Panc1 (cell line): ENCODE data around the gene PEX10. TPM values are rescaled to one million over a fixed set of nuclear protein-coding genes. Genes with fewer than 3 reads are reported as not detected.

Experiments used
- ATAC-seq: fragments of 200-7000 bp; cut with Tn5 transposase; 2 replicates; pipeline ENCODE4 v1.9.1; 2020; ENCODE audit warnings: mild to moderate bottlenecking, moderate library complexity
- BruUV-seq: library from RNA; stranded (reverse); fragments of 400-500 nt; replicated peaks from 2 replicates; lab custom pipeline; 2021; lab: Mats Ljungman, UMichigan
- CTCF ChIA-PET: fragments of 300-600 bp; sonication (Branson Sonifier 250); formaldehyde crosslinking; loops from one replicate; lab custom pipeline; 2022; ENCODE audit warnings: antibody characterized with exemption; lab: Charles Lee
- POLR2A ChIA-PET: fragments of 300-600 bp; sonication (Branson Sonifier 250); formaldehyde crosslinking; loops from one replicate; lab custom pipeline; 2022; ENCODE audit warnings: antibody characterized with exemption; lab: Charles Lee
- DNase-seq: peaks from one replicate; pipeline ENCODE4 v3.0.0-alpha.2; 2010; ENCODE audit warnings: low read depth, low spot score
- H3K27ac ChIP-seq: 2 replicates; pipeline ENCODE4 v1.5.1; 2011; ENCODE audit warnings: mild to moderate bottlenecking, low read length, inconsistent platforms
- H3K27me3 ChIP-seq: fragments of 200-500 bp; sonication (Bioruptor generic); 2 replicates; pipeline ENCODE4 v1.6.0; 2014; ENCODE audit warnings: low read length, inconsistent platforms; ENCODE audit not compliant: control insufficient read depth, insufficient read depth
- H3K36me3 ChIP-seq: fragments of 200-500 bp; sonication (Bioruptor generic); 2 replicates; pipeline ENCODE4 v1.5.1; 2014; ENCODE audit warnings: inconsistent platforms, mild to moderate bottlenecking, low read length, moderate library complexity; ENCODE audit not compliant: control insufficient read depth, insufficient read depth
- H3K4me1 ChIP-seq: 2 replicates; pipeline ENCODE4 v1.5.1; 2011; ENCODE audit warnings: inconsistent platforms, mild to moderate bottlenecking, low read length, moderate library complexity; ENCODE audit not compliant: control insufficient read depth, insufficient read depth
- H3K4me3 ChIP-seq, 2 experiments: 2 replicates each; pipeline ENCODE4 v1.5.1; 2011 to 2012; ENCODE audit warnings: low read depth in 2 of 2, low read length in 2 of 2, mild to moderate bottlenecking in 2 of 2, inconsistent platforms in 1 of 2, moderate library complexity in 1 of 2
- H3K9me3 ChIP-seq: fragments of 200-500 bp; sonication (Bioruptor generic); 2 replicates; pipeline ENCODE4 v1.5.1; 2014; ENCODE audit warnings: low read depth, mild to moderate bottlenecking, inconsistent platforms, low read length, moderate library complexity; ENCODE audit not compliant: control insufficient read depth, insufficient read depth
- CTCF ChIP-seq: fragments of 450-650 bp; IDR thresholded peaks from 2 replicates; pipeline ENCODE4 v1.5.1; 2017; ENCODE audit warnings: mild to moderate bottlenecking
- POLR2AphosphoS5 ChIP-seq: IDR thresholded peaks from 2 replicates; pipeline ENCODE4 v1.6.1; 2012; ENCODE audit warnings: mild to moderate bottlenecking, low read depth, low read length, moderate library complexity
- REST ChIP-seq, 2 experiments: IDR thresholded peaks; 2 replicates each; pipeline ENCODE4 v1.6.1; 2011 to 2012; ENCODE audit warnings: low read depth in 2 of 2, control low read depth in 1 of 2, low read length in 1 of 2, mild to moderate bottlenecking in 1 of 2, moderate library complexity in 1 of 2; ENCODE audit not compliant: insufficient read depth in 1 of 2
- SIN3A ChIP-seq: IDR thresholded peaks from 2 replicates; pipeline ENCODE4 v1.6.1; 2012; ENCODE audit warnings: low read depth, mild to moderate bottlenecking, low read length, moderate library complexity, borderline replicate concordance; ENCODE audit not compliant: insufficient read depth
- TCF7L2 ChIP-seq: IDR thresholded peaks from 2 replicates; pipeline ENCODE4 v1.6.1; 2011; ENCODE audit warnings: mild to moderate bottlenecking, low read depth, low read length, inconsistent platforms
- in situ Hi-C: cut with HindIII; loops from 2 replicates; pipeline ENCODE4 v1.10.0; 2016; ENCODE audit warnings: low sequenced_read_pairs, low pct_unique_long_range_greater_than_20kb
- intact Hi-C: fragments of 100-400 bp; cut with micrococcal nuclease; formaldehyde crosslinking; loops from one replicate; pipeline ENCODE4 v1.10.0; 2022; ENCODE audit not compliant: unreplicated experiment
- total RNA-seq: library from RNA; stranded (reverse); gene quantifications from one replicate; pipeline ENCODE4 v1.2.1, GENCODE V29; 2021; ENCODE audit not compliant: unreplicated experiment

Gene PEX10
- total RNA-seq, 1 experiment from 2014 or later = 49.8 TPM

GRCh38 chr1:2399890-2400575 lies 12.3 kb downstream of the PEX10 start:
- no peaks in the 10 kb centered on the region for H3K9me3 ChIP-seq
- H3K4me3 ChIP-seq = no peak overlapping the region
- no TSS peak for BruUV-seq
- H3K27me3 ChIP-seq = no peaks in the 10 kb centered on the region
- in situ Hi-C loops = loop anchor here (10.0 kb wide), 1 partner anchor 205 kb away; the partner anchor contains the start of gene FAAP20
- no peak overlapping the region for H3K27ac ChIP-seq
- DNase-seq (no peak), ATAC-seq (no peak; the same call in 1 of the 2 replicates)
- TF ChIP-seq POLR2AphosphoS5 = no peak
- no peak for TF ChIP-seq CTCF
- no peak for TF ChIP-seq SIN3A
- TF ChIP-seq TCF7L2 = no peak
- TF ChIP-seq REST (IDR thresholded peaks at IDR 0.05; ENCODE audit: insufficient read depth in 1 of 2, low read depth in 2 of 2, low read length in 1 of 2) = no peak
- POLR2A ChIA-PET = interaction anchor here (0.6 kb wide), 1 partner anchor 201 kb away, joined by 13 read pairs; no protein-coding TSS in a partner anchor
- intact Hi-C loops = no loop called here
- H3K36me3 ChIP-seq = peaks cover 27% of the 10 kb centered on the region
- CTCF ChIA-PET = interaction anchor here (0.7 kb wide), 1 partner anchor 1057 kb away, joined by 3 read pairs; no protein-coding TSS in a partner anchor
- peaks cover 15% of the 10 kb centered on the region for H3K4me1 ChIP-seq

GRCh38 chr1:2398871-2399270 lies 13.5 kb downstream of the PEX10 start:
- no peaks in the 10 kb centered on the region for H3K27me3 ChIP-seq
- DNase-seq (no peak), ATAC-seq (no peak)
- no peak overlapping the region for H3K27ac ChIP-seq
- TF ChIP-seq TCF7L2 = no peak
- no peak for TF ChIP-seq REST (IDR thresholded peaks at IDR 0.05; ENCODE audit: insufficient read depth in 1 of 2, low read depth in 2 of 2, low read length in 1 of 2)
- TF ChIP-seq POLR2AphosphoS5 = no peak
- TF ChIP-seq CTCF = no peak
- no peak for TF ChIP-seq SIN3A
- H3K4me3 ChIP-seq = no peak overlapping the region
- CTCF ChIA-PET = no interaction called here
- POLR2A ChIA-PET = interaction anchor here (0.7 kb wide), 1 partner anchor 127 kb away, joined by 4 read pairs; the partner anchor contains the start of gene PANK4
- in situ Hi-C loops = loop anchor here (10.0 kb wide), 1 partner anchor 204 kb away; the partner anchor contains the start of gene FAAP20
- intact Hi-C loops = no loop called here
- H3K4me1 ChIP-seq = peaks cover 7% of the 10 kb centered on the region
- no TSS peak for BruUV-seq
- H3K9me3 ChIP-seq = no peaks in the 10 kb centered on the region
- H3K36me3 ChIP-seq = peaks cover 25% of the 10 kb centered on the region
